Measurements from ENCODE around the gene SFTPB.

The SFTPB gene

DNA sequence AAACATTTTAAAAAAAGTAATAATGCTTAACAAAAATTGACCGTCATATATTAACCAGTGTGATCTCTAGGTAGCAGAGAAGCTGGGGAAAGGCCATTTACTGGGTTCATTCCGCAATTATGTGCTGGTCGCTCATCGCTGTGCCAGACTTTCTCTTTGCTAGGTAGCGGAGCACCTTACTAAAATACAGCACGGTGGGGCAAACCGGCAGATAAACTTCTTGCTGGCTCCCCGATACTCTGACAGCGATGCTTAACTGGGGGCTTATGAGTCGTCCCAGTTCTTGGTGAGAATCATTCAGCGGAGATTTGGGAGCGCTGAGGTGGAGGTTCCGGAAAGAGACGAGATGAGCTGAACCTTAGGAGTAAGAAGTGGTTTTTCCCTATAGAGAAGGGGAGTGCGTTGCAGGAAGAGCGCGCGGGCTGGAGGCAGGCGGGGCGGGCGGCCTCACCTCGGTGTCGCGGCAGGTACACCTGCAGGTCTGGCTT is 56.7 kb downstream of the SFTPB start:
- no peak for DNase-seq (ENCODE audit: low read depth)

Data from non-pigmented ciliary epithelial cell (primary cell).